ENCODE data around the gene MAPK8.
A peak's percentile ranks its signal among the peaks of the same experiment; 100 is the strongest.

The MAPK8 gene

GRCh38 chr10:48464871-48465736 is 158.6 kb downstream of the MAPK8 start:
- no peaks in the 10 kb centered on the region for H3K27me3 ChIP-seq (ENCODE audit: control insufficient read depth, insufficient read depth, low read length)
- H3K4me3 ChIP-seq (ENCODE audit: low read depth, low read length) = no peak overlapping the region
- H3K9me3 ChIP-seq (ENCODE audit: control insufficient read depth, low read length) = no peaks in the 10 kb centered on the region
- H3K9ac ChIP-seq = peak overlapping the region; percentile 1
- no peaks in the 10 kb centered on the region for H3K79me2 ChIP-seq
- no peaks in the 10 kb centered on the region for H3K36me3 ChIP-seq (ENCODE audit: control insufficient read depth, insufficient read depth, low read length)
- TF ChIP-seq CTCF (IDR thresholded peaks at IDR 0.05) = no peak
- H2AFZ ChIP-seq = peak overlapping the region; percentile 78
- peak overlapping the region; percentile 31 for H3K4me2 ChIP-seq (ENCODE audit: low read length)
- peak overlapping the region; percentile 83 for H3K27ac ChIP-seq
- H3K4me1 ChIP-seq = peaks cover 76% of the 10 kb centered on the region

DNA sequence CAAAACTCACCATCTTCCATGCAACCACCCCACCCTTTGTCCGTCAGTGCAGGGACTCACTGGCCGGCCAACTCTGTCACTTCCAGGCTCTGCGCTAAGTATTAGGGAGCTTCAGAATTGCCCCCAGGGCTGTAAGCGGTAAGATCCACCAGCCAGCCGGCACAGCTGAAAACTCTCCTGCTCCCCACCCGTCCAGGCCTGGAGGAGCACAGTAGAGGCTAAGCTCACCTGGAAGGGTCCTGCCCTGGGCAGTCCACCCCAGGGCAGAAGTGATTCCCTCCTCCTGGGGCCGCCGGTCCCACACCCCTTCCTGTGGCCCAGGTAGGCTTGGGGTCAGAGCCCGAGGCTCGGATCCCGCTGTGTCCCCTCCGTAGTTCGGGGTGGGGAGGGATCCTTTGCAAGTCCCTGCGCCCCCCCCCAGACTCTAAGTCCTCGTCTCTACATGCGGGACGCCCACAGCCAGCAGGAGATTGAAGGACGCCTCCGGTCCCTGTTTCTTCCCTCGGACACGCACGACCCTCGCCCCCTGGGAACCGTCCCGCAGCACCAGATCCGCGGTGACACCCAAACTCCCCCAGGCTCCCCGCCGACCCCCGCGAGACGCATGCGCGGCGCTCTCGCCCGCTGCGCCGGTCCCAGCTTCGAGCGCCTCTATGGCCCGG is 159.5 kb downstream of the MAPK8 start:
- Histone ChIP-seq H3K9ac (no peak overlapping the region), H2AFZ (peak overlapping the region; percentile 78), H3K4me1 (peaks cover 84% of the 10 kb centered on the region), H3K27ac (peak overlapping the region; percentile 83), H3K4me2 (ENCODE audit: low read length) (no peak overlapping the region), H3K9me3 (ENCODE audit: control insufficient read depth, low read length) (no peaks in the 10 kb centered on the region), H3K4me3 (ENCODE audit: low read depth, low read length) (no peak overlapping the region), H3K27me3 (ENCODE audit: control insufficient read depth, insufficient read depth, low read length) (no peaks in the 10 kb centered on the region), H3K36me3 (ENCODE audit: control insufficient read depth, insufficient read depth, low read length) (no peaks in the 10 kb centered on the region), H3K79me2 (peaks cover 2% of the 10 kb centered on the region)
- no peak for TF ChIP-seq CTCF (IDR thresholded peaks at IDR 0.05)

DNA sequence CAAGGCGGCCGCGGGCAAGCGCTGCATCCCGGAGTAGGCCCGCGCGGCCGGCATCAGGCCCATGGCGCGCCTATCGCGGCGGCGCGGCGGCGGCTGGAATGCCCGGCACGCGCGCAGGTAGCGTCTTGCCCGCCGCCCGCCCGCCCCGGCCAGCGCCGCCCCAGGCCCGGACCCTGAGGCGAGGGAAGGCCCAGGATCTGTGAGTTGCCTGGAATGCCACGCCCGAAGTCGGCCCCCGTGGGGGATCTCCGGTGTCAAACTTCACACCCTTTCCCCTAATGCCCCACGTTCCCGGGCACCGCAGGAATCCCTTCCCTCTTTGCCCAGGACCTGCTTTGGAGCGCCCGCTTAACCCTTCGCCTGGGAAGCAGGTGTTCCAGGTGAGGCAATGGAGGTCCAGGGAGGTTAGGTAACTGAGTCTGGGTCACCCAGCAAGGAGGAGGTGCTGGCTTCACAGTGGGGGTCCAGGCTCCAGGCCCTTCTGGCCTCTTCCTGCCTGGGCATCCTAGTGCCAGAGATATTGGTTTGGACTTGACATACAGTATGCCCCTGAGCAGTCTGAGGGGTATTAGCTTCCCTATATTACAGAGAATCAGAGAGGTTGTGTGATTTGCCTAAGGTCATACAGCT is 160.2 kb downstream of the MAPK8 start:
- Histone ChIP-seq H3K9me3 (ENCODE audit: control insufficient read depth, low read length) (no peaks in the 10 kb centered on the region), H3K4me2 (ENCODE audit: low read length) (no peak overlapping the region), H3K36me3 (ENCODE audit: control insufficient read depth, insufficient read depth, low read length) (no peaks in the 10 kb centered on the region), H3K27ac (no peak overlapping the region), H3K79me2 (peaks cover 2% of the 10 kb centered on the region), H3K9ac (no peak overlapping the region), H3K27me3 (ENCODE audit: control insufficient read depth, insufficient read depth, low read length) (no peaks in the 10 kb centered on the region), H3K4me3 (ENCODE audit: low read depth, low read length) (no peak overlapping the region), H2AFZ (peak overlapping the region; percentile 18), H3K4me1 (peaks cover 82% of the 10 kb centered on the region)
- TF ChIP-seq CTCF (IDR thresholded peaks at IDR 0.05) = no peak

- Histone ChIP-seq H3K79me2 (peaks cover 2% of the 10 kb centered on the region), H3K4me2 (ENCODE audit: low read length) (no peak overlapping the region), H3K9me3 (ENCODE audit: control insufficient read depth, low read length) (no peaks in the 10 kb centered on the region), H3K9ac (no peak overlapping the region), H3K4me1 (peaks cover 75% of the 10 kb centered on the region), H3K36me3 (ENCODE audit: control insufficient read depth, insufficient read depth, low read length) (no peaks in the 10 kb centered on the region), H2AFZ (peak overlapping the region; percentile 41), H3K4me3 (ENCODE audit: low read depth, low read length) (no peak overlapping the region), H3K27me3 (ENCODE audit: control insufficient read depth, insufficient read depth, low read length) (no peaks in the 10 kb centered on the region), H3K27ac (peak overlapping the region; percentile 61)
- TF ChIP-seq CTCF (IDR thresholded peaks at IDR 0.05) = no peak
These were observed 161.2 kb downstream of the MAPK8 start for GRCh38 chr10:48467669-48468068.

All from parathyroid adenoma (tissue), 2 donors.